ENCODE results near the gene ASPSCR1.

ASPSCR1 gene

GRCh38 chr17:81983011-81983638 lies 5.7 kb downstream of the ASPSCR1 start:
- DNase-seq, result no peak

GRCh38 chr17:81983639-81984373 lies 6.4 kb downstream of the ASPSCR1 start:
- DNase-seq, result no peak

- DNase-seq, result no peak
Measured at GRCh38 chr17:81984773-81985410, 7.5 kb downstream of the ASPSCR1 start.

- no peak for DNase-seq
Measured at GRCh38 chr17:81986606-81987005, 9.2 kb downstream of the ASPSCR1 start.

GRCh38 chr17:81987161-81987770 lies 9.8 kb downstream of the ASPSCR1 start:
- DNase-seq, result no peak

GRCh38 chr17:81990836-81991683 lies 13.6 kb downstream of the ASPSCR1 start:
- no peak for DNase-seq

- DNase-seq, result peak in 12 of 14 donors; percentile 19 to 89 (median 59)
Measured at GRCh38 chr17:81991684-81992305, 14.4 kb downstream of the ASPSCR1 start.

- DNase-seq, result no peak
Measured at GRCh38 chr17:81992306-81993102, 15.1 kb downstream of the ASPSCR1 start.

- no peak for DNase-seq
Measured at GRCh38 chr17:81993729-81994592, 16.5 kb downstream of the ASPSCR1 start.

- no peak for DNase-seq
Measured at GRCh38 chr17:81994593-81995462, 17.4 kb downstream of the ASPSCR1 start.

GRCh38 chr17:81995463-81996231 lies 18.2 kb downstream of the ASPSCR1 start:
- no peak for DNase-seq

- no peak for DNase-seq
Measured at GRCh38 chr17:81996232-81996756, 18.9 kb downstream of the ASPSCR1 start.

- no peak for DNase-seq
Measured at GRCh38 chr17:81996757-81997441, 19.5 kb downstream of the ASPSCR1 start.

GRCh38 chr17:81998212-81998611 lies 20.8 kb downstream of the ASPSCR1 start:
- DNase-seq, result no peak

- no peak for DNase-seq
Measured at GRCh38 chr17:81998691-81999438, 21.4 kb downstream of the ASPSCR1 start.

- no peak for DNase-seq
Measured at GRCh38 chr17:81999587-81999975, 22.2 kb downstream of the ASPSCR1 start.

Data from C1 segment of cervical spinal cord (tissue), 14 donors.